OCI-LY7 (cell line): ENCODE results near the gene PROSER2. TPM values are rescaled to one million over a fixed set of nuclear protein-coding genes. Genes with fewer than 3 reads are reported as not detected.

ENCODE experiments used
- BruUV-seq: library from RNA; stranded (reverse); fragments of 400-500 nt; replicated peaks from 2 replicates; lab custom pipeline; 2021; lab: Mats Ljungman, UMichigan
- CTCF ChIA-PET: fragments of 300-600 bp; sonication (Branson Sonifier 250); formaldehyde crosslinking; loops from one replicate; lab custom pipeline; 2022; ENCODE audit warnings: antibody characterized with exemption; ENCODE audit not compliant: unreplicated experiment; lab: Charles Lee
- POLR2A ChIA-PET: fragments of 300-600 bp; sonication (Branson Sonifier 250); formaldehyde crosslinking; loops from one replicate; lab custom pipeline; 2022; ENCODE audit warnings: antibody characterized with exemption; lab: Charles Lee
- DNase-seq: peaks from one replicate; pipeline ENCODE4 v3.0.0-alpha.2; 2015; ENCODE audit warnings: low spot score
- H2AFZ ChIP-seq: fragments of 200-600 bp; sonication (generic), shearing (Covaris generic); 2 replicates; pipeline ENCODE4 v1.6.1; 2014; ENCODE audit warnings: mild to moderate bottlenecking, antibody characterized with exemption, low read length, moderate library complexity
- H3K27ac ChIP-seq: fragments of 200-600 bp; sonication (generic); 2 replicates; pipeline ENCODE4 v1.5.1; 2014; ENCODE audit warnings: mixed run types, low read depth, mild to moderate bottlenecking, moderate library complexity, low read length, inconsistent platforms; ENCODE audit not compliant: poor library complexity, severe bottlenecking
- H3K36me3 ChIP-seq: fragments of 200-600 bp; sonication (generic); 2 replicates; pipeline ENCODE4 v1.6.1; 2014; ENCODE audit warnings: mild to moderate bottlenecking, antibody characterized with exemption, low read length, moderate library complexity, mixed read lengths; ENCODE audit not compliant: insufficient read depth
- H3K4me1 ChIP-seq: fragments of 200-600 bp; sonication (generic); 2 replicates; pipeline ENCODE4 v1.5.1; 2014; ENCODE audit warnings: mild to moderate bottlenecking, low read length; ENCODE audit not compliant: insufficient read depth, poor library complexity, severe bottlenecking
- H3K4me2 ChIP-seq: fragments of 200-600 bp; sonication (generic); 2 replicates; pipeline ENCODE4 v1.6.1; 2014; ENCODE audit warnings: mild to moderate bottlenecking, low read length
- H3K4me3 ChIP-seq: fragments of 200-600 bp; sonication (generic); 2 replicates; pipeline ENCODE4 v1.5.1; 2014; ENCODE audit warnings: mild to moderate bottlenecking, low read depth, low read length; ENCODE audit not compliant: poor library complexity, severe bottlenecking
- H3K79me2 ChIP-seq: fragments of 200-600 bp; sonication (generic); 2 replicates; pipeline ENCODE4 v1.6.1; 2016; ENCODE audit warnings: low read depth, mild to moderate bottlenecking, low read length, moderate library complexity, mixed read lengths; ENCODE audit not compliant: insufficient read depth
- H3K9me2 ChIP-seq: fragments of 200-600 bp; sonication (generic); 2 replicates; pipeline ENCODE4 v1.6.1; 2016; ENCODE audit warnings: mild to moderate bottlenecking, low read length, mixed read lengths; ENCODE audit not compliant: insufficient read depth
- H3K9me3 ChIP-seq: fragments of 200-600 bp; sonication (generic); 2 replicates; pipeline ENCODE4 v1.6.1; 2014; ENCODE audit warnings: mild to moderate bottlenecking, mixed run types, low read length, mixed read lengths
- H4K20me1 ChIP-seq: fragments of 200-600 bp; sonication (generic); 2 replicates; pipeline ENCODE4 v1.6.1; 2014; ENCODE audit warnings: mild to moderate bottlenecking, antibody characterized with exemption, low read length, moderate library complexity, mixed read lengths; ENCODE audit not compliant: insufficient read depth
- CTCF ChIP-seq: fragments of 200-600 bp; sonication (generic); conservative IDR thresholded peaks from 2 replicates; pipeline ENCODE4 v1.5.1; 2014; ENCODE audit warnings: mild to moderate bottlenecking, antibody characterized with exemption, low read length, moderate library complexity, mixed read lengths
- EZH2phosphoT487 ChIP-seq: fragments of 200-600 bp; sonication (generic); IDR thresholded peaks from 2 replicates; pipeline ENCODE4 v1.6.1; 2018; ENCODE audit warnings: low read depth, borderline replicate concordance, mild to moderate bottlenecking, mixed run types, antibody characterized with exemption, low read length, moderate library complexity, mixed read lengths
- intact Hi-C: fragments of 100-400 bp; cut with micrococcal nuclease; formaldehyde crosslinking; loops from one replicate; pipeline ENCODE4 v1.10.0; 2022; ENCODE audit not compliant: unreplicated experiment
- total RNA-seq, 2 experiments: library from RNA; depleted of rRNA in 1 of 2; stranded (reverse); fragments of >200 nt in 1 of 2; shearing (Covaris generic) in 1 of 2; gene quantifications; 2 replicates each; pipeline ENCODE4 v1.2.3, GENCODE V29; 2014 to 2022

Gene PROSER2
- total RNA-seq, 2 experiments from 2014 or later, result not detected

DNA sequence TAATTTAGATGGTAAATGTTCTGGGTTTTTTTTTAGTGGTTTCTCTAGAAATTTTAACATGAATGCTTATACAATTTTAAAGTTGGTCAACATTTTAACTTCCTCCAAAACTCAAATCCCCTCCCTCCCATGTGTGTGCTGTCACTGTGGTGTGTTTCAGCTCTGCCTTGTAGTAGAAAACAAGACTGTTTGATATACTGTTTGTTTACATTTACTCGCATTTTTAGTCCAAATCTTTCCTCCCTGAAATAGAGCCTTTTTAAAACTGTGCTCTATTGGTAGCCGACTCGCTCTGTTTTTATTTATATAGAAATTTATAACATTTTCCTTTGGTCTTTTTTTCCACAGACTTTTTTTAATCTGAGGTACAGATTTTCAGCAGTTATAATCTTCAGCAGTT lies 19.3 kb downstream of the PROSER2 start:
- Histone ChIP-seq H4K20me1 (no peaks in the 10 kb centered on the region), H3K9me3 (no peaks in the 10 kb centered on the region), H3K4me2 (no peak overlapping the region), H2AFZ (no peak overlapping the region), H3K9me2 (no peaks in the 10 kb centered on the region), H3K79me2 (no peaks in the 10 kb centered on the region), H3K4me1 (no peaks in the 10 kb centered on the region), H3K27ac (no peak overlapping the region), H3K36me3 (no peaks in the 10 kb centered on the region), H3K4me3 (no peak overlapping the region)
- TF ChIP-seq EZH2phosphoT487 (no peak), CTCF (no peak)
- BruUV-seq, result no TSS peak
- ChIA-PET CTCF (no interaction called here), POLR2A (interaction anchor here (0.6 kb wide), 1 partner anchor 1006 kb away, joined by 3 read pairs; no protein-coding TSS in a partner anchor)
- DNase-seq, result no peak
- intact Hi-C loops, result no loop called here

GRCh38 chr10:11845113-11845512 lies 22.0 kb downstream of the PROSER2 start:
- ChIA-PET CTCF (interaction anchor here (0.6 kb wide), 1 partner anchor 447 kb away, joined by 3 read pairs; no protein-coding TSS in a partner anchor), POLR2A (interaction anchor here (1.4 kb wide), 1 partner anchor 98 kb away, joined by 4 read pairs; no protein-coding TSS in a partner anchor)
- BruUV-seq, result no TSS peak
- Histone ChIP-seq H3K4me3 (no peak overlapping the region), H3K27ac (no peak overlapping the region), H3K4me1 (no peaks in the 10 kb centered on the region), H3K79me2 (no peaks in the 10 kb centered on the region), H4K20me1 (no peaks in the 10 kb centered on the region), H3K4me2 (no peak overlapping the region), H3K36me3 (no peaks in the 10 kb centered on the region), H3K9me3 (no peaks in the 10 kb centered on the region), H2AFZ (no peak overlapping the region), H3K9me2 (no peaks in the 10 kb centered on the region)
- intact Hi-C loops, result no loop called here
- no peak for TF ChIP-seq EZH2phosphoT487
- TF ChIP-seq CTCF, result no peak
- no peak for DNase-seq

GRCh38 chr10:11846542-11846941 lies 23.4 kb downstream of the PROSER2 start:
- Histone ChIP-seq H3K4me1 (no peaks in the 10 kb centered on the region), H2AFZ (no peak overlapping the region), H3K4me3 (no peak overlapping the region), H3K9me2 (no peaks in the 10 kb centered on the region), H3K9me3 (no peaks in the 10 kb centered on the region), H3K4me2 (no peak overlapping the region), H3K36me3 (no peaks in the 10 kb centered on the region), H4K20me1 (no peaks in the 10 kb centered on the region), H3K27ac (no peak overlapping the region), H3K79me2 (no peaks in the 10 kb centered on the region)
- DNase-seq, result no peak
- no TSS peak for BruUV-seq
- ChIA-PET CTCF (no interaction called here), POLR2A (interaction anchor here (1.7 kb wide), 1 partner anchor 10 kb away, joined by 7 read pairs; no protein-coding TSS in a partner anchor)
- no peak for TF ChIP-seq EZH2phosphoT487
- no peak for TF ChIP-seq CTCF
- intact Hi-C loops, result no loop called here
